Endothelial cell of umbilical vein (primary cell): ENCODE results near the gene HDAC4. TPM values are rescaled to one million over a fixed set of nuclear protein-coding genes. Genes with fewer than 3 reads are reported as not detected.

Experiments used
- BruUV-seq: library from RNA; stranded (reverse); fragments of 400-500 nt; replicated peaks from 2 replicates; lab custom pipeline; 2021; lab: Mats Ljungman, UMichigan
- CTCF ChIA-PET: fragments of 300-600, 350-600 bp; sonication (Branson Sonifier 250); formaldehyde crosslinking; loops from one replicate; lab custom pipeline; 2021; ENCODE audit warnings: antibody characterized with exemption, inconsistent platforms; lab: Charles Lee
- POLR2A ChIA-PET: fragments of 300-600, 350-600 bp; sonication (Branson Sonifier 250); formaldehyde crosslinking; loops from one replicate; lab custom pipeline; 2021; ENCODE audit warnings: antibody characterized with exemption, inconsistent platforms; lab: Charles Lee
- DNase-seq: peaks from one replicate; pipeline ENCODE4 v3.0.0-alpha.2; 2011; ENCODE audit warnings: low read depth, low spot score
- FAIRE-seq: peaks from 2 replicates; lab custom pipeline; 2011; peaks lifted over from hg19 to GRCh38; lab: Jason Lieb, UNC
- H2AFZ ChIP-seq: 2 replicates; pipeline ENCODE4 v1.6.0; 2012; ENCODE audit warnings: low read depth, low read length, control low read depth, inconsistent platforms
- H3K27ac ChIP-seq: 2 replicates; pipeline ENCODE4 v1.5.1; 2011; ENCODE audit warnings: low read depth, mild to moderate bottlenecking, control low read depth, low read length, moderate library complexity; ENCODE audit not compliant: insufficient read depth
- H3K27me3 ChIP-seq, 2 experiments: 2 replicates each; pipeline versions ENCODE4 v1.6.0 to v1.6.1; 2011; ENCODE audit warnings: low read length in 2 of 2, mixed read lengths in 1 of 2; ENCODE audit not compliant: control insufficient read depth in 2 of 2, insufficient read depth in 2 of 2
- H3K36me3 ChIP-seq, 2 experiments: 2 replicates in 1 of 2; 3 replicates in 1 of 2; pipeline ENCODE4 v1.5.1; 2011; ENCODE audit warnings: low read length in 2 of 2, mild to moderate bottlenecking in 1 of 2, moderate library complexity in 1 of 2; ENCODE audit not compliant: control insufficient read depth in 2 of 2, insufficient read depth in 2 of 2; ENCODE audit errors: extremely low read depth in 1 of 2
- H3K4me1 ChIP-seq: 3 replicates; pipeline ENCODE4 v1.5.1; 2011; ENCODE audit warnings: mild to moderate bottlenecking, low read length; ENCODE audit not compliant: control insufficient read depth, insufficient read depth; ENCODE audit errors: extremely low read depth
- H3K4me2 ChIP-seq: 2 replicates; pipeline ENCODE4 v1.6.1; 2011; ENCODE audit warnings: low read length, control low read depth, mixed read lengths; ENCODE audit not compliant: insufficient read depth
- H3K4me3 ChIP-seq, 3 experiments: fragments of 200-600 bp in 1 of 3; sonication (generic), shearing (Covaris generic) in 1 of 3; replicated peaks in 1 of 3; 2 replicates each; pipeline ENCODE4 v1.5.1; 2011 to 2016; ENCODE audit warnings: control low read depth in 3 of 3, low read length in 3 of 3, mild to moderate bottlenecking in 2 of 3, inconsistent platforms in 1 of 3, low read depth in 1 of 3, moderate library complexity in 1 of 3; ENCODE audit not compliant: insufficient read depth in 1 of 3
- H3K79me2 ChIP-seq: 2 replicates; pipeline ENCODE4 v1.6.0; 2012; ENCODE audit warnings: low read length, inconsistent platforms; ENCODE audit not compliant: control insufficient read depth, insufficient read depth
- H3K9ac ChIP-seq: replicated peaks from 2 replicates; pipeline ENCODE3; 2011; ENCODE audit warnings: low read length, control low read depth; ENCODE audit not compliant: insufficient read depth; ENCODE audit errors: extremely low read depth
- H3K9me1 ChIP-seq: replicated peaks from 3 replicates; pipeline ENCODE4 v1.6.0; 2011; ENCODE audit warnings: mild to moderate bottlenecking, low read length; ENCODE audit not compliant: control insufficient read depth, insufficient read depth; ENCODE audit errors: extremely low read depth
- H3K9me3 ChIP-seq: replicated peaks from 2 replicates; pipeline ENCODE4 v1.5.1; 2012; ENCODE audit warnings: low read length, inconsistent platforms; ENCODE audit not compliant: control insufficient read depth, insufficient read depth
- H4K20me1 ChIP-seq: replicated peaks from 2 replicates; pipeline ENCODE3; 2011; ENCODE audit warnings: mild to moderate bottlenecking, low read length; ENCODE audit not compliant: control insufficient read depth, insufficient read depth; ENCODE audit errors: extremely low read depth
- CTCF ChIP-seq, 2 donors: IDR thresholded peaks; 1 replicate in 1 of 2; 2 replicates in 1 of 2; pipeline ENCODE4 v1.5.1; 2011; ENCODE audit warnings: low read length in 2 of 2, mild to moderate bottlenecking in 2 of 2, moderate library complexity in 2 of 2, control low read depth in 1 of 2, inconsistent platforms in 1 of 2, low read depth in 1 of 2; ENCODE audit not compliant: insufficient read depth in 1 of 2; ENCODE audit errors: extremely low read depth in 1 of 2
- EZH2 ChIP-seq: IDR thresholded peaks from 2 replicates; pipeline ENCODE4 v1.6.1; 2012; ENCODE audit warnings: borderline replicate concordance, low read depth, mild to moderate bottlenecking, moderate library complexity, low read length, inconsistent platforms; ENCODE audit not compliant: severe bottlenecking
- FOS ChIP-seq: IDR thresholded peaks from 2 replicates; pipeline ENCODE4 v1.6.1; 2011; ENCODE audit warnings: mild to moderate bottlenecking, low read length, moderate library complexity, borderline replicate concordance; ENCODE audit not compliant: insufficient read depth
- GATA2 ChIP-seq: IDR thresholded peaks from 2 replicates; pipeline ENCODE4 v1.7.0; 2011; ENCODE audit warnings: low read depth, mild to moderate bottlenecking, moderate library complexity, mixed read lengths, low read length; ENCODE audit not compliant: insufficient read length, insufficient read depth
- JUN ChIP-seq: IDR thresholded peaks from 2 replicates; pipeline ENCODE4 v1.6.1; 2011; ENCODE audit warnings: borderline replicate concordance, low read depth; ENCODE audit not compliant: insufficient read length, insufficient read depth
- MAX ChIP-seq: IDR thresholded peaks from 2 replicates; pipeline ENCODE4 v1.6.1; 2011; ENCODE audit not compliant: insufficient read depth, insufficient read length
- MYC ChIP-seq: IDR thresholded peaks from one replicate; pipeline ENCODE4 v1.6.1; 2011; ENCODE audit warnings: mild to moderate bottlenecking, low read depth, low read length
- POLR2A ChIP-seq: IDR thresholded peaks from 2 replicates; pipeline ENCODE4 v1.6.1; 2012; ENCODE audit warnings: low read depth, mild to moderate bottlenecking, control low read depth, low read length
- POLR2AphosphoS5 ChIP-seq: IDR thresholded peaks from 2 replicates; pipeline ENCODE4 v1.6.1; 2012; ENCODE audit warnings: low read depth, mild to moderate bottlenecking, control low read depth, low read length, moderate library complexity; ENCODE audit not compliant: insufficient read depth
- dilution Hi-C: fragments of 300-500 bp; cut with MboI; formaldehyde crosslinking; loops from one replicate; pipeline ENCODE4 v1.15.0; 2019; ENCODE audit warnings: low sequenced_read_pairs; ENCODE audit not compliant: extremely low pct_ligation_motif_present
- intact Hi-C: fragments of 100-400 bp; cut with micrococcal nuclease; formaldehyde crosslinking; loops from one replicate; pipeline ENCODE4 v1.10.0; 2022
- polyA plus RNA-seq, 4 experiments: library from polyadenylated mRNA; depleted of rRNA in 3 of 4; stranded (reverse) in 3 of 4; unstranded in 1 of 4; fragments of >200 nt; gene quantifications; 2 replicates each; pipeline versions ENCODE4 v1.2.1 to v1.2.3, GENCODE V29; 2011 to 2012; ENCODE audit warnings: missing spikeins in 1 of 4
- total RNA-seq: library from RNA; stranded (reverse); gene quantifications from 2 replicates; pipeline ENCODE4 v1.2.3, GENCODE V29; 2021

The HDAC4 gene
- total and polyA plus RNA-seq, 2 donors (not counting 3 experiments of a cell fraction or from before 2014, with no cell fraction given) = 13.4 to 33.0 TPM

- Histone ChIP-seq H3K27me3 (no peaks in the 10 kb centered on the region), H2AFZ (no peak overlapping the region), H3K9me3 (no peaks in the 10 kb centered on the region), H3K4me3 (no peak overlapping the region), H3K9ac (no peak overlapping the region), H4K20me1 (no peaks in the 10 kb centered on the region), H3K4me1 (no peaks in the 10 kb centered on the region), H3K27ac (no peak overlapping the region), H3K36me3 (peaks cover 0 to 2% of the 10 kb centered on the region in 2 experiments), H3K79me2 (no peaks in the 10 kb centered on the region), H3K9me1 (no peaks in the 10 kb centered on the region), H3K4me2 (no peak overlapping the region)
- no TSS peak for BruUV-seq
- CTCF ChIA-PET = no interaction called here
- TF ChIP-seq JUN (no peak), GATA2 (no peak), MYC (no peak), FOS (no peak), POLR2A (no peak), MAX (no peak), EZH2 (no peak), POLR2AphosphoS5 (no peak), CTCF (IDR thresholded peaks at IDR 0.05; ENCODE audit: extremely low read depth in 1 of 2, insufficient read depth in 1 of 2, low read depth in 1 of 2, low read length in 2 of 2) (no peak)
- intact Hi-C loops = no loop called here
- POLR2A ChIA-PET = no interaction called here
- dilution Hi-C loops = no loop called here
- FAIRE-seq (no peak), DNase-seq (no peak)
Observed at GRCh38 chr2:239177908-239178307, 222.9 kb downstream of the HDAC4 start.
